ENCODE measurements around the gene ACAA1.

DNA sequence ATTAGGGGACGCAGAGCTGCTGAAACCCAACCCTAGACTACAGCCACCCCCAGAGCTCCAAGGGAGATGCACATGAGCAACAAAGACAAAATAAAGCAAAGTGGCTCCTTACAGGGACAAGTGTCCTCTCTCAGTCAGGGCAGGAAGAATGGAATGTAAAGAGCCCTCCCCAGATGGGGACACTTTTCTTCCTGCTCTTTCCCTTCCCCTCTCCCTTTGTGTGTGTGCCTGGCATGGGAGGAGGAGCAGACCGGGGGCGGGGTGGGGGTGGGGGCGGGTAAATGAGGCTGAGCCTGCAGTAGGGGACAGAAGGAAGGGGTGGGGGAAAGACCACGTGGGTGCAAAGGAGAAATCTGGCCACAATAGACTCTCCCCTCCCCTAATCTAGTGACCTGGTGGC is 37.4 kb downstream of the ACAA1 start:
- no peak for TF ChIP-seq YY1 (IDR thresholded peaks at IDR 0.05)
- TF ChIP-seq CTCF (IDR thresholded peaks at IDR 0.05; ENCODE audit: low read depth, low read length, missing input control), result no peak
- TF ChIP-seq, protein P1, sequence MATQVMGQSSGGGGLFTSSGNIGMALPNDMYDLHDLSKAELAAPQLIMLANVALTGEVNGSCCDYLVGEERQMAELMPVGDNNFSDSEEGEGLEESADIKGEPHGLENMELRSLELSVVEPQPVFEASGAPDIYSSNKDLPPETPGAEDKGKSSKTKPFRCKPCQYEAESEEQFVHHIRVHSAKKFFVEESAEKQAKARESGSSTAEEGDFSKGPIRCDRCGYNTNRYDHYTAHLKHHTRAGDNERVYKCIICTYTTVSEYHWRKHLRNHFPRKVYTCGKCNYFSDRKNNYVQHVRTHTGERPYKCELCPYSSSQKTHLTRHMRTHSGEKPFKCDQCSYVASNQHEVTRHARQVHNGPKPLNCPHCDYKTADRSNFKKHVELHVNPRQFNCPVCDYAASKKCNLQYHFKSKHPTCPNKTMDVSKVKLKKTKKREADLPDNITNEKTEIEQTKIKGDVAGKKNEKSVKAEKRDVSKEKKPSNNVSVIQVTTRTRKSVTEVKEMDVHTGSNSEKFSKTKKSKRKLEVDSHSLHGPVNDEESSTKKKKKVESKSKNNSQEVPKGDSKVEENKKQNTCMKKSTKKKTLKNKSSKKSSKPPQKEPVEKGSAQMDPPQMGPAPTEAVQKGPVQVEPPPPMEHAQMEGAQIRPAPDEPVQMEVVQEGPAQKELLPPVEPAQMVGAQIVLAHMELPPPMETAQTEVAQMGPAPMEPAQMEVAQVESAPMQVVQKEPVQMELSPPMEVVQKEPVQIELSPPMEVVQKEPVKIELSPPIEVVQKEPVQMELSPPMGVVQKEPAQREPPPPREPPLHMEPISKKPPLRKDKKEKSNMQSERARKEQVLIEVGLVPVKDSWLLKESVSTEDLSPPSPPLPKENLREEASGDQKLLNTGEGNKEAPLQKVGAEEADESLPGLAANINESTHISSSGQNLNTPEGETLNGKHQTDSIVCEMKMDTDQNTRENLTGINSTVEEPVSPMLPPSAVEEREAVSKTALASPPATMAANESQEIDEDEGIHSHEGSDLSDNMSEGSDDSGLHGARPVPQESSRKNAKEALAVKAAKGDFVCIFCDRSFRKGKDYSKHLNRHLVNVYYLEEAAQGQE (IDR thresholded peaks at IDR 0.05), result no peak
- no peak for TF ChIP-seq RXRA (IDR thresholded peaks at IDR 0.05)
- no peak for TF ChIP-seq TAF1 (conservative IDR thresholded peaks at IDR 0.05)
- TF ChIP-seq, protein P2, sequence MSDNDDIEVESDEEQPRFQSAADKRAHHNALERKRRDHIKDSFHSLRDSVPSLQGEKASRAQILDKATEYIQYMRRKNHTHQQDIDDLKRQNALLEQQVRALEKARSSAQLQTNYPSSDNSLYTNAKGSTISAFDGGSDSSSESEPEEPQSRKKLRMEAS (IDR thresholded peaks at IDR 0.05), result no peak
- no peak for TF ChIP-seq EGR1 (IDR thresholded peaks at IDR 0.05; ENCODE audit: low read depth in 2 of 2)
- TF ChIP-seq RAD21 (IDR thresholded peaks at IDR 0.05), result no peak
- TF ChIP-seq JUND (IDR thresholded peaks at IDR 0.05), result no peak
- TF ChIP-seq SP1 (IDR thresholded peaks at IDR 0.05), result no peak
- no peak for TF ChIP-seq GABPA (IDR thresholded peaks at IDR 0.05 in 1 of 2, conservative IDR thresholded peaks at IDR 0.05 in 1 of 2)
- TF ChIP-seq, protein P3, sequence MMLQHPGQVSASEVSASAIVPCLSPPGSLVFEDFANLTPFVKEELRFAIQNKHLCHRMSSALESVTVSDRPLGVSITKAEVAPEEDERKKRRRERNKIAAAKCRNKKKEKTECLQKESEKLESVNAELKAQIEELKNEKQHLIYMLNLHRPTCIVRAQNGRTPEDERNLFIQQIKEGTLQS (IDR thresholded peaks at IDR 0.05), result no peak
- TF ChIP-seq, protein P4, sequence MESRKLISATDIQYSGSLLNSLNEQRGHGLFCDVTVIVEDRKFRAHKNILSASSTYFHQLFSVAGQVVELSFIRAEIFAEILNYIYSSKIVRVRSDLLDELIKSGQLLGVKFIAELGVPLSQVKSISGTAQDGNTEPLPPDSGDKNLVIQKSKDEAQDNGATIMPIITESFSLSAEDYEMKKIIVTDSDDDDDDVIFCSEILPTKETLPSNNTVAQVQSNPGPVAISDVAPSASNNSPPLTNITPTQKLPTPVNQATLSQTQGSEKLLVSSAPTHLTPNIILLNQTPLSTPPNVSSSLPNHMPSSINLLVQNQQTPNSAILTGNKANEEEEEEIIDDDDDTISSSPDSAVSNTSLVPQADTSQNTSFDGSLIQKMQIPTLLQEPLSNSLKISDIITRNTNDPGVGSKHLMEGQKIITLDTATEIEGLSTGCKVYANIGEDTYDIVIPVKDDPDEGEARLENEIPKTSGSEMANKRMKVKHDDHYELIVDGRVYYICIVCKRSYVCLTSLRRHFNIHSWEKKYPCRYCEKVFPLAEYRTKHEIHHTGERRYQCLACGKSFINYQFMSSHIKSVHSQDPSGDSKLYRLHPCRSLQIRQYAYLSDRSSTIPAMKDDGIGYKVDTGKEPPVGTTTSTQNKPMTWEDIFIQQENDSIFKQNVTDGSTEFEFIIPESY (IDR thresholded peaks at IDR 0.05), result no peak

All from liver (tissue), 3 donors.